HepG2 (cell line): ENCODE measurements around the gene ARAP3. TPM values are rescaled to one million over a fixed set of nuclear protein-coding genes. Genes with fewer than 3 reads are reported as not detected.

ENCODE experiments used
- ADNP ChIP-seq: sonication (generic); formaldehyde crosslinking; IDR thresholded peaks from 2 replicates; pipeline ENCODE4 v1.4.0; 2020; ENCODE audit warnings: missing genetic modification reagents
- ATF6 ChIP-seq: sonication (generic); formaldehyde crosslinking; conservative IDR thresholded peaks from 2 replicates; pipeline ENCODE4 v1.4.0; 2020; ENCODE audit warnings: missing genetic modification reagents
- BRD4 ChIP-seq: sonication (generic); formaldehyde crosslinking; IDR thresholded peaks from 2 replicates; pipeline ENCODE4 v1.4.0; 2020; ENCODE audit warnings: missing genetic modification reagents
- ELF4 ChIP-seq: sonication (generic); formaldehyde crosslinking; IDR thresholded peaks from 2 replicates; pipeline ENCODE4 v1.5.0; 2020; ENCODE audit warnings: missing genetic modification reagents, mild to moderate bottlenecking, moderate library complexity, borderline replicate concordance
- ERF ChIP-seq: IDR thresholded peaks from 2 replicates; pipeline ENCODE4 v1.6.1; 2018; ENCODE audit warnings: missing biosample characterization, missing genetic modification reagents
- FOXJ3 ChIP-seq: sonication (generic); formaldehyde crosslinking; IDR thresholded peaks from 2 replicates; pipeline ENCODE4 v1.4.0; 2020; ENCODE audit warnings: missing genetic modification reagents, mild to moderate bottlenecking, borderline replicate concordance
- IRF9 ChIP-seq: sonication (generic); formaldehyde crosslinking; IDR thresholded peaks from 2 replicates; pipeline ENCODE4 v1.8.0; 2022; ENCODE audit warnings: missing genetic modification reagents, mild to moderate bottlenecking, borderline replicate concordance
- KDM5B ChIP-seq: sonication (generic); formaldehyde crosslinking; IDR thresholded peaks from 2 replicates; pipeline ENCODE4 v1.4.0; 2020; ENCODE audit warnings: missing genetic modification reagents, mild to moderate bottlenecking, borderline replicate concordance
- KLF16 ChIP-seq, 2 experiments: sonication (generic) in 1 of 2; formaldehyde crosslinking in 1 of 2; IDR thresholded peaks; 2 replicates each; pipeline versions ENCODE4 v1.6.1 to v1.8.0; 2016 to 2023; ENCODE audit warnings: missing genetic modification reagents in 2 of 2, missing compliant biosample characterization in 1 of 2
- MEF2D ChIP-seq: sonication (generic); formaldehyde crosslinking; IDR thresholded peaks from 2 replicates; pipeline ENCODE4 v1.5.1; 2020; ENCODE audit warnings: mild to moderate bottlenecking, missing genetic modification reagents
- NR2F6 ChIP-seq, 2 experiments: IDR thresholded peaks; 2 replicates each; pipeline ENCODE4 v1.6.1; 2016; ENCODE audit warnings: antibody characterized with exemption in 1 of 2, mild to moderate bottlenecking in 1 of 2
- REXO4 ChIP-seq: sonication (generic); formaldehyde crosslinking; IDR thresholded peaks from 2 replicates; pipeline ENCODE4 v1.8.0; 2022; ENCODE audit warnings: missing genetic modification reagents, mild to moderate bottlenecking, borderline replicate concordance
- SP1 ChIP-seq, 2 experiments: fragments of 450-650 bp in 1 of 2; sonication (generic) in 1 of 2; formaldehyde crosslinking in 1 of 2; IDR thresholded peaks; 2 replicates each; pipeline versions ENCODE4 v1.4.0 to v1.6.1; 2016 to 2020; ENCODE audit warnings: missing genetic modification reagents in 1 of 2
- ZFP36L2 ChIP-seq: sonication (generic); formaldehyde crosslinking; IDR thresholded peaks from 2 replicates; pipeline ENCODE4 v1.4.0; 2020; ENCODE audit warnings: missing genetic modification reagents
- ZNF136 ChIP-seq: sonication (generic); formaldehyde crosslinking; IDR thresholded peaks from 2 replicates; pipeline ENCODE4 v1.8.1; 2022; ENCODE audit warnings: low read depth, mild to moderate bottlenecking, moderate library complexity, missing genetic modification reagents
- ZNF318 ChIP-seq: sonication (generic); formaldehyde crosslinking; IDR thresholded peaks from 2 replicates; pipeline ENCODE4 v1.4.0; 2020; ENCODE audit warnings: mild to moderate bottlenecking, missing genetic modification reagents
- ZNF747 ChIP-seq: sonication (generic); formaldehyde crosslinking; IDR thresholded peaks from 2 replicates; pipeline ENCODE4 v1.8.1; 2023; ENCODE audit warnings: missing genetic modification reagents, mild to moderate bottlenecking, borderline replicate concordance
- polyA plus RNA-seq, 8 experiments: library from polyadenylated mRNA; depleted of rRNA in 3 of 8; stranded (reverse) in 7 of 8; unstranded in 1 of 8; fragments of >200 nt; fragmentation: Illumina TruSeq in 4 of 8; extraction: Trizol in 4 of 8; gene quantifications; 2 replicates each; pipeline versions ENCODE4 v1.2.1 to v1.2.3, GENCODE V29; 2011 to 2016; ENCODE audit warnings: low read depth in 4 of 8, missing spikeins in 1 of 8, mixed read lengths in 1 of 8; ENCODE audit not compliant: insufficient read depth in 1 of 8
- total RNA-seq, 5 experiments: library from RNA; depleted of rRNA; stranded (reverse); fragments of >200 nt; fragmentation: Illumina TruSeq; extraction: Trizol; gene quantifications; 2 replicates each; pipeline ENCODE4 v1.2.3, GENCODE V29; 2016; ENCODE audit warnings: low read depth in 1 of 5

The ARAP3 gene
- total and polyA plus RNA-seq, 2 of the 13 experiments (the other 11 are each of a cell fraction or from before 2014, with no cell fraction given): 0.25 TPM; not detected in 1

GRCh38 chr5:141618804-141619554 is 63.1 kb downstream of the ARAP3 start, which contains the start of gene DIAPH1 (continued):
- TF ChIP-seq ZNF318 (CRISPR knock-in tag) (peak; percentile 69; the same call in 1 of the 2 replicates), REXO4 (no peak), ZNF136 (CRISPR knock-in tag) (no peak), SP1 (IDR thresholded peaks at IDR 0.05) (no peak), SP1 (CRISPR knock-in tag; IDR thresholded peaks at IDR 0.05) (peak; percentile 91), MEF2D (peak; percentile 86), KDM5B (CRISPR knock-in tag) (peak; percentile 82; the same call in 1 of the 2 replicates), IRF9 (CRISPR knock-in tag) (peak; percentile 55; the same call in 1 of the 2 replicates), ATF6 (CRISPR knock-in tag) (no peak; the same call in 1 of the 2 replicates), ERF (CRISPR knock-in tag) (peak; percentile 80), ZNF747 (peak; percentile 82; the same call in 1 of the 2 replicates), KLF16 (CRISPR knock-in tag; IDR thresholded peaks at IDR 0.05) (peak in 1 of 2 experiments; percentile 66; a peak in 1 of 4 replicates), ADNP (no peak), BRD4 (CRISPR knock-in tag) (no peak), NR2F6 (IDR thresholded peaks at IDR 0.05) (no peak), NR2F6 (CRISPR knock-in tag; IDR thresholded peaks at IDR 0.05) (peak; percentile 64; the same call in 1 of the 2 replicates), ELF4 (peak; percentile 74; the same call in 1 of the 2 replicates), FOXJ3 (CRISPR knock-in tag) (no peak; the same call in 1 of the 2 replicates), ZFP36L2 (CRISPR knock-in tag) (no peak)
